ENCODE data around the gene PAX7. TPM values are rescaled to one million over a fixed set of nuclear protein-coding genes. Genes with fewer than 3 reads are reported as not detected.

Gene PAX7
- total and polyA plus RNA-seq, 2 experiments from 2014 or later: 0.03 TPM; not detected in 1

DNA sequence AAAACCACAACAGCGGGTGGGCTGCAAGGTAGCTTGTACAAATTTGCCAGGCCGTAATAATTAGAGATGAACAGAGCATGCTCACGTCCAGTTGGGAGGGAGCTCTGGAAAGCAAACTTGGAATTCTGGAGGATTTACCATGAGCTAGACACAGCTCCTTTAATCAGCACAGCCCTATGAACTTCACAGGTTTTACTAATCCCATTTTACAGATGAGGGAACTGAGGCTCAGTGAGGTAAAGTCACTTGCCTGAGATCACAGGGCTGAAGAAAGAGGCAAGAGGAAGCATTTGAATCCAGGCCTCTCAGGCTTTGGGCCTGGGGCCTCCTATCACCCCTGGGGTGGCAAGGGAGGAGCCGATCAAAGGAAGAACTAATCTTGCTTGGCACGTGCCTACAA, 24.0 kb downstream of the PAX7 start:
- Histone ChIP-seq H3K36me3 (ENCODE audit: insufficient read depth) (no peaks in the 10 kb centered on the region), H3K27ac (ENCODE audit: low read depth) (no peak overlapping the region), H3F3A (replicated peaks; ENCODE audit: low read depth) (peaks cover 19% of the 10 kb centered on the region), H3K4me2 (peak overlapping the region; percentile 83), H2AFZ (no peak overlapping the region), H3K9me2 (ENCODE audit: insufficient read depth) (no peaks in the 10 kb centered on the region), H3K4me1 (ENCODE audit: insufficient read depth) (peaks cover 72% of the 10 kb centered on the region), H3K27me3 (ENCODE audit: insufficient read depth) (peaks cover 90% of the 10 kb centered on the region), H3K79me2 (replicated peaks; ENCODE audit: insufficient read depth) (no peaks in the 10 kb centered on the region), H3K4me3 (0 out of 2 replicates have a peak overlapping the region, but pooled peaks have one; percentile 30), H4K20me1 (replicated peaks; ENCODE audit: insufficient read depth) (no peaks in the 10 kb centered on the region)
- no peak overlapping the region for H3K4me3 Mint-ChIP-seq
- DNase-seq (ENCODE audit: low spot score) (no peak), ATAC-seq (no peak)
- H3K27ac Mint-ChIP-seq: no peak overlapping the region
- no peaks in the 10 kb centered on the region; the same call in 2 of the 3 replicates for H3K9me3 Mint-ChIP-seq
- TF ChIP-seq ZNF462 (CRISPR knock-in tag; IDR thresholded peaks at IDR 0.05): no peak
- TF ChIP-seq NANOG (IDR thresholded peaks at IDR 0.05; ENCODE audit: borderline replicate concordance): no peak
- TF ChIP-seq, protein P1, sequence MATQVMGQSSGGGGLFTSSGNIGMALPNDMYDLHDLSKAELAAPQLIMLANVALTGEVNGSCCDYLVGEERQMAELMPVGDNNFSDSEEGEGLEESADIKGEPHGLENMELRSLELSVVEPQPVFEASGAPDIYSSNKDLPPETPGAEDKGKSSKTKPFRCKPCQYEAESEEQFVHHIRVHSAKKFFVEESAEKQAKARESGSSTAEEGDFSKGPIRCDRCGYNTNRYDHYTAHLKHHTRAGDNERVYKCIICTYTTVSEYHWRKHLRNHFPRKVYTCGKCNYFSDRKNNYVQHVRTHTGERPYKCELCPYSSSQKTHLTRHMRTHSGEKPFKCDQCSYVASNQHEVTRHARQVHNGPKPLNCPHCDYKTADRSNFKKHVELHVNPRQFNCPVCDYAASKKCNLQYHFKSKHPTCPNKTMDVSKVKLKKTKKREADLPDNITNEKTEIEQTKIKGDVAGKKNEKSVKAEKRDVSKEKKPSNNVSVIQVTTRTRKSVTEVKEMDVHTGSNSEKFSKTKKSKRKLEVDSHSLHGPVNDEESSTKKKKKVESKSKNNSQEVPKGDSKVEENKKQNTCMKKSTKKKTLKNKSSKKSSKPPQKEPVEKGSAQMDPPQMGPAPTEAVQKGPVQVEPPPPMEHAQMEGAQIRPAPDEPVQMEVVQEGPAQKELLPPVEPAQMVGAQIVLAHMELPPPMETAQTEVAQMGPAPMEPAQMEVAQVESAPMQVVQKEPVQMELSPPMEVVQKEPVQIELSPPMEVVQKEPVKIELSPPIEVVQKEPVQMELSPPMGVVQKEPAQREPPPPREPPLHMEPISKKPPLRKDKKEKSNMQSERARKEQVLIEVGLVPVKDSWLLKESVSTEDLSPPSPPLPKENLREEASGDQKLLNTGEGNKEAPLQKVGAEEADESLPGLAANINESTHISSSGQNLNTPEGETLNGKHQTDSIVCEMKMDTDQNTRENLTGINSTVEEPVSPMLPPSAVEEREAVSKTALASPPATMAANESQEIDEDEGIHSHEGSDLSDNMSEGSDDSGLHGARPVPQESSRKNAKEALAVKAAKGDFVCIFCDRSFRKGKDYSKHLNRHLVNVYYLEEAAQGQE (IDR thresholded peaks at IDR 0.05; ENCODE audit: unreplicated experiment): no peak
- TF ChIP-seq EZH2phosphoT487 (IDR thresholded peaks at IDR 0.05; ENCODE audit: unreplicated experiment): no peak
- no peak for TF ChIP-seq CTCF (conservative IDR thresholded peaks at IDR 0.05; ENCODE audit: low read depth in 2 of 2)
- TF ChIP-seq JUNB (IDR thresholded peaks at IDR 0.05; ENCODE audit: unreplicated experiment): no peak
- TF ChIP-seq, protein P2, sequence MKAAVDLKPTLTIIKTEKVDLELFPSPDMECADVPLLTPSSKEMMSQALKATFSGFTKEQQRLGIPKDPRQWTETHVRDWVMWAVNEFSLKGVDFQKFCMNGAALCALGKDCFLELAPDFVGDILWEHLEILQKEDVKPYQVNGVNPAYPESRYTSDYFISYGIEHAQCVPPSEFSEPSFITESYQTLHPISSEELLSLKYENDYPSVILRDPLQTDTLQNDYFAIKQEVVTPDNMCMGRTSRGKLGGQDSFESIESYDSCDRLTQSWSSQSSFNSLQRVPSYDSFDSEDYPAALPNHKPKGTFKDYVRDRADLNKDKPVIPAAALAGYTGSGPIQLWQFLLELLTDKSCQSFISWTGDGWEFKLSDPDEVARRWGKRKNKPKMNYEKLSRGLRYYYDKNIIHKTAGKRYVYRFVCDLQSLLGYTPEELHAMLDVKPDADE (IDR thresholded peaks at IDR 0.05): no peak
- TF ChIP-seq STAT1 (IDR thresholded peaks at IDR 0.05; ENCODE audit: unreplicated experiment): no peak
- TF ChIP-seq ZNF114 (CRISPR knock-in tag; IDR thresholded peaks at IDR 0.05): no peak
- no peak for TF ChIP-seq EZH2 (IDR thresholded peaks at IDR 0.05; ENCODE audit: low read depth, unreplicated experiment)
- TF ChIP-seq CREB1 (CRISPR knock-in tag; IDR thresholded peaks at IDR 0.05; ENCODE audit: low read depth): no peak
- TF ChIP-seq POLR2AphosphoS5 (IDR thresholded peaks at IDR 0.05; ENCODE audit: low read depth): no peak
- TF ChIP-seq ZNF331 (CRISPR knock-in tag; IDR thresholded peaks at IDR 0.05; ENCODE audit: low read depth): no peak
- peaks cover 81% of the 10 kb centered on the region for H3K27me3 Mint-ChIP-seq (ENCODE audit: insufficient read depth, low read depth, poor library complexity)
- peaks cover 83% of the 10 kb centered on the region for H3K4me1 Mint-ChIP-seq
- H3K36me3 Mint-ChIP-seq (ENCODE audit: low read depth): no peaks in the 10 kb centered on the region
